ENCODE results near the gene MGRN1. TPM values are rescaled to one million over a fixed set of nuclear protein-coding genes. Genes with fewer than 3 reads are reported as not detected.

The MGRN1 gene
- total RNA-seq, 1 experiment from 2014 or later = 61.3 TPM

DNA sequence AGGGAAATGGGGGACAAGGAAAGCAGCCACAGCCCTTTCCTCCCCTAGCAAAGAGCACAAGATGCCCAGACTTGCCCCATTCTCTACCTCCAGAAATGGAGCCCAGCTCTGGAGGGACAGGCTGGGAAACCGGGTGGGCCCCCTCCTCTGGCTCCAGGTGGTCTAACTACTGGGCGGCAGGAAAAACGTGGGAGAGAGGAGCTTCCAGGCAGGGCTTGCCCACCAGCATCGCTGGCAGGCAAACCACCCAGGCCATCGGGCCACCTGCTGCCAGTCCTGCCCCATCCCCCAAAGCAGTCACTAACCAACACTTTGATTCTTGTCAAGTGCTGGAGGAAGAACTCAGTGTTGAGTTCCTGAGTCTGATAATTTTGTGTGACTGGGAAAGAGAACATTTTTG is 93.8 kb downstream of the MGRN1 start:
- no peak for DNase-seq (ENCODE audit: unreplicated experiment)
- no peaks in the 10 kb centered on the region for H3K4me1 Mint-ChIP-seq (ENCODE audit: insufficient read depth, unreplicated experiment)
- ChIA-PET CTCF (no interaction called here), POLR2A (no interaction called here)
- peaks cover 67% of the 10 kb centered on the region for H3K36me3 Mint-ChIP-seq (ENCODE audit: insufficient read depth, unreplicated experiment)
- no peaks in the 10 kb centered on the region for H3K9me3 Mint-ChIP-seq (ENCODE audit: unreplicated experiment)
- H3K4me3 Mint-ChIP-seq (ENCODE audit: unreplicated experiment) = no peak overlapping the region
- TF ChIP-seq, protein P1, sequence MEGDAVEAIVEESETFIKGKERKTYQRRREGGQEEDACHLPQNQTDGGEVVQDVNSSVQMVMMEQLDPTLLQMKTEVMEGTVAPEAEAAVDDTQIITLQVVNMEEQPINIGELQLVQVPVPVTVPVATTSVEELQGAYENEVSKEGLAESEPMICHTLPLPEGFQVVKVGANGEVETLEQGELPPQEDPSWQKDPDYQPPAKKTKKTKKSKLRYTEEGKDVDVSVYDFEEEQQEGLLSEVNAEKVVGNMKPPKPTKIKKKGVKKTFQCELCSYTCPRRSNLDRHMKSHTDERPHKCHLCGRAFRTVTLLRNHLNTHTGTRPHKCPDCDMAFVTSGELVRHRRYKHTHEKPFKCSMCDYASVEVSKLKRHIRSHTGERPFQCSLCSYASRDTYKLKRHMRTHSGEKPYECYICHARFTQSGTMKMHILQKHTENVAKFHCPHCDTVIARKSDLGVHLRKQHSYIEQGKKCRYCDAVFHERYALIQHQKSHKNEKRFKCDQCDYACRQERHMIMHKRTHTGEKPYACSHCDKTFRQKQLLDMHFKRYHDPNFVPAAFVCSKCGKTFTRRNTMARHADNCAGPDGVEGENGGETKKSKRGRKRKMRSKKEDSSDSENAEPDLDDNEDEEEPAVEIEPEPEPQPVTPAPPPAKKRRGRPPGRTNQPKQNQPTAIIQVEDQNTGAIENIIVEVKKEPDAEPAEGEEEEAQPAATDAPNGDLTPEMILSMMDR (IDR thresholded peaks at IDR 0.05; ENCODE audit: unreplicated experiment) = no peak
- no TSS peak for BruUV-seq (replicated peaks)
- H3K27ac Mint-ChIP-seq (ENCODE audit: low read depth, unreplicated experiment) = no peak overlapping the region
- no peaks in the 10 kb centered on the region for H3K27me3 Mint-ChIP-seq (ENCODE audit: insufficient read depth, unreplicated experiment)
- intact Hi-C loops (cut with micrococcal nuclease) = no loop called here

DNA sequence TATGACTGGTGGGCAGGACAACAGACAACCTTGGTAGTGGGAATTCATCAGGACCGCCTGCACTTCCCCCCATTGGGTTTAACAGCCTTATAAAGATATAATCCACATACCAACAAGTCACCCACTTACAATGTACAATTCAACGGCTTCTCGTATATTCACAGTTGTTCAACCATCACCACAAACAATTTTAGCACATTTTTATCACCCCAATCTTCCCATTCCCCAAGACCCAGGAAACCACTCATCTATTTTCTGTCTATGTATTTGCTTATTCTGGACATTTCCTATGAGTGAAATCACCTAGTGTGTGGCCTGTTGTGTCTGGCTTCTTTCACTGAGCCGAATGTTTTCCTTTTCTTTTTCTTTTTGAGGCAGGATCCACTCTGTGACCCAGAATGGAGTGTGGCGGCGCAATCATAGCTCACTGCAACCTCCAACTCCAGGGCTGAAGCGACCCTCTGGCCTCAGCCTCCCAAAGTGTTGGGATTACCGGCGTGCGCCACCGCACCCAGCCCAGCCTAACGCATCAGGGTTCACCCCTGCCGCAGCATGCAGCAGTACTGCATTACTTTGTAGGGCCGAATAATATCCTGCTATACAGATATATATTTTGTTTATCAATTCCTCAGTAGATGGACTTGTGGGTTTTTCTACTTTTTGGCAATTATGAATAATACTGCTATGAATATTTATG is 98.6 kb downstream of the MGRN1 start:
- no peaks in the 10 kb centered on the region for H3K27me3 Mint-ChIP-seq (ENCODE audit: insufficient read depth, unreplicated experiment)
- CTCF ChIA-PET = no interaction called here
- H3K4me1 Mint-ChIP-seq (ENCODE audit: insufficient read depth, unreplicated experiment) = no peaks in the 10 kb centered on the region
- no TSS peak for BruUV-seq (replicated peaks)
- peaks cover 52% of the 10 kb centered on the region for H3K36me3 Mint-ChIP-seq (ENCODE audit: insufficient read depth, unreplicated experiment)
- H3K27ac Mint-ChIP-seq (ENCODE audit: low read depth, unreplicated experiment) = no peak overlapping the region
- no peak overlapping the region for H3K4me3 Mint-ChIP-seq (ENCODE audit: unreplicated experiment)
- no peaks in the 10 kb centered on the region for H3K9me3 Mint-ChIP-seq (ENCODE audit: unreplicated experiment)
- intact Hi-C loops (cut with micrococcal nuclease) = no loop called here
- TF ChIP-seq, protein P1 (IDR thresholded peaks at IDR 0.05; ENCODE audit: unreplicated experiment) = no peak
- no peak for DNase-seq (ENCODE audit: unreplicated experiment)
- POLR2A ChIA-PET = interaction anchor here (1.2 to 2.2 kb wide), 2 partner anchors 11 kb away, joined by 3 to 8 read pairs; partner anchors contain the start of genes ANKS3 and DNAAF8

DNA sequence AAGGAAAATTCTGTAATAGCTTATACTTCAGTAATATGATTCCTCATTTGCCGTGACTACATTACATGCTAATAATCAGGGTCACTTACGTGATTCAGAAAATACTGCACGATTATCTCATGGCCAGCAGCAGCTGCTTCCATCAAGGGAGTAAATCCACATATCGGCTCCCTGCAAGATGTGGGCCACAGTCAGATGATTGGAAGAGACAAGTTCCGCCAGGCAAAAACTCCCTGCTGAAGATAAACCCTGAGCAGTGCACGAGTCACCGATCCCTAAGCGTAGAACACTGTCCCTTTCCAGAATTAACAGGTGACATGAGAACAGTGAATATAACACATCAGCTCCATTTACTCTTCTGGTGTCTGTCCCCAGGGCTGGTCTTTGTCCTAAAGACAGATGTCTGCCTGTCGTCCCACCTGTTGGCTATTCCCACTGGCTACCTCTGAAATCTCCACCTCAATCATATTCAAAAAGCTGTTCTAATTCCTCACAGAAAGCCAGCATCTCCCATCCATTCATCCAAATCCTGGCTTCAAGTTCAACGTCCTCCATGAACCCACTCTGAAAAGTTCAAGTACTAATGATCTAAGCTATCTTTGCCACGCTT is 100.1 kb downstream of the MGRN1 start:
- intact Hi-C loops (cut with micrococcal nuclease) = no loop called here
- no TSS peak for BruUV-seq (replicated peaks)
- ChIA-PET POLR2A (interaction anchor here (0.5 to 2.2 kb wide), 3 partner anchors 9 to 120 kb away, joined by 3 to 8 read pairs (median 3); partner anchors contain the start of genes ANKS3 and DNAAF8), CTCF (interaction anchor here (0.5 to 0.6 kb wide), 2 partner anchors 14 to 84 kb away, joined by 3 to 6 read pairs; no protein-coding TSS in a partner anchor)
- no peak overlapping the region for H3K4me3 Mint-ChIP-seq (ENCODE audit: unreplicated experiment)
- no peaks in the 10 kb centered on the region for H3K27me3 Mint-ChIP-seq (ENCODE audit: insufficient read depth, unreplicated experiment)
- H3K4me1 Mint-ChIP-seq (ENCODE audit: insufficient read depth, unreplicated experiment) = no peaks in the 10 kb centered on the region
- TF ChIP-seq, protein P1 (IDR thresholded peaks at IDR 0.05; ENCODE audit: unreplicated experiment) = no peak
- no peaks in the 10 kb centered on the region for H3K9me3 Mint-ChIP-seq (ENCODE audit: unreplicated experiment)
- H3K27ac Mint-ChIP-seq (ENCODE audit: low read depth, unreplicated experiment) = no peak overlapping the region
- no peak for DNase-seq (ENCODE audit: unreplicated experiment)
- peaks cover 44% of the 10 kb centered on the region for H3K36me3 Mint-ChIP-seq (ENCODE audit: insufficient read depth, unreplicated experiment)

DNA sequence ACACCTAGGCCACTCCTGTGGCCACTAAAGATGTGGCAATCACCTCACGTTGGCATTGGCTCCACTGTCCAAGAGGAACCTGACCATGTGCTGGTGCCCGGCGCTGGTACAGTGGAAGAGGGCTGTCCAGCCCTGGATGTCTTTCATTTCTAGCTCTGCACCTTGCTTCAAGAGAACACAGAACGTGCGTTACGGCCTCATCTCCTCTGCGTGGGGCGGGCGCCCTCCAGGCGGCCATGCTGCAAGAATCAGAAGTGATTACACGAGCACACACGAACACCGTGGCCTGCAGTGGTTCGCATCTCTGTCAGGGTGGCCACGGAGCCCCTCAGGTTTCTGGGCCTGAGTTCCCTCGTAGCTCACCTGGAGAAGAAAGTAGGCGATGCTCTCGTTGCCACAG is 102.0 kb downstream of the MGRN1 start:
- Mint-ChIP-seq H3K9me3 (ENCODE audit: unreplicated experiment) (no peaks in the 10 kb centered on the region), H3K4me1 (ENCODE audit: insufficient read depth, unreplicated experiment) (no peaks in the 10 kb centered on the region), H3K4me3 (ENCODE audit: unreplicated experiment) (no peak overlapping the region), H3K27me3 (ENCODE audit: insufficient read depth, unreplicated experiment) (no peaks in the 10 kb centered on the region), H3K27ac (ENCODE audit: low read depth, unreplicated experiment) (no peak overlapping the region), H3K36me3 (ENCODE audit: insufficient read depth, unreplicated experiment) (peaks cover 53% of the 10 kb centered on the region)
- no peak for DNase-seq (ENCODE audit: unreplicated experiment)
- TF ChIP-seq, protein P1 (IDR thresholded peaks at IDR 0.05; ENCODE audit: unreplicated experiment) = no peak
- POLR2A ChIA-PET = no interaction called here
- CTCF ChIA-PET = interaction anchor here (0.9 to 1.7 kb wide), 2 partner anchors 13 to 17 kb away, joined by 3 to 5 read pairs; no protein-coding TSS in a partner anchor
- intact Hi-C loops (cut with micrococcal nuclease) = no loop called here
- BruUV-seq (replicated peaks) = no TSS peak

All from MCF 10A (cell line).